NCI-H128 (cell line): ENCODE results near the gene ADAMTS2.

Source experiments
- DNase-seq: peaks from one replicate; lab custom pipeline; 2025; ENCODE audit not compliant: unreplicated experiment; lab: John Stamatoyannopoulos, UW

Gene ADAMTS2

GRCh38 chr5:179256328-179257175 lies 88.7 kb downstream of the ADAMTS2 start:
- no peak for DNase-seq

GRCh38 chr5:179255527-179256327 lies 89.5 kb downstream of the ADAMTS2 start:
- no peak for DNase-seq

DNA sequence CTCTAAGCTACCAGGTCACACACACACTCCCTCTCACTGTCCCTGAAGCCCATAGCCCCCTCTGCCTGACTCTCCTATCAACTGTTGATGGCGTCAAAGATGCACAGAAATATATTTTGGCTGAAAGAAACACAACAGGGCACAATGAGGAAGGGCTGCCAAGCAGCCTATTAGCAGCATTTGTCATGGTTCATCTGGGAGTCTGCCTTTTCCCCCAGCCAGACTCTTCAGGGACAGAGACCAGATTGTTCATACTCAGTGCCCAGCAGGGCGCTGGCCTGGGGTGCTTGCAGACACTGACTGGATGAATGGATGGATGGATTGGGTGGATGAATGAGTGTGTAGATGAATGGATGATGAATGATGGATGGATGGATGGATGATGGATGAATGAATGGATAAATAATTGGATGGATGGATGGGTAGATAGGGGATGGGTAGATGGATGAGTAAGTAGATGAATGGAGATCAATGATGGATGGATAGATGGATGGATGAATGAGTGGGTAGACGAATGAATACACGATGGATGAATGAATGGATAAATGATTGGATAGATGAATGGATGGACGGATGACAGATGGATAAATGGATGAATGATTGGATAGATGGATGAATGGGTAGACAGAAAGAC lies 90.5 kb downstream of the ADAMTS2 start:
- no peak for DNase-seq

DNA sequence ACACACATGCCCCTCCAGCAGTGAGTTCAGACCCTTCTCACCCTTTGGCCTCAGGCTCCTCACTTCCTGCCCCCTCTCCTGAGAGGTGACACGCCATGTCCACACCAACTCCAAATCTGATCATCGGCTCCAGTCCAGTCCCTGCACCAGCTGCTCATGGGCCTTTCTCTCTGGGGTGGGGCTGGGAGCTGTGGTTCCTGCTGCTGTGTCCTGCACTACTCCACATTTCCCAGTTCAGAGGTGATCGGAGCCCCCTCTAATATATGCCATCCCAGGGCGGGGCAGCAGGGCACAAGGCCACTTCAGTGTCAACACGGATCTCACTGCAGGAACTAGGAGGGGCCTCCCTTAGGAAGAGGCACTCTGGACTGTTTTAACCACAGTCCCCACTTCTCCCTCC lies 91.5 kb downstream of the ADAMTS2 start:
- DNase-seq = no peak

- no peak for DNase-seq
Measured at GRCh38 chr5:179251276-179251969, 93.8 kb downstream of the ADAMTS2 start.

DNA sequence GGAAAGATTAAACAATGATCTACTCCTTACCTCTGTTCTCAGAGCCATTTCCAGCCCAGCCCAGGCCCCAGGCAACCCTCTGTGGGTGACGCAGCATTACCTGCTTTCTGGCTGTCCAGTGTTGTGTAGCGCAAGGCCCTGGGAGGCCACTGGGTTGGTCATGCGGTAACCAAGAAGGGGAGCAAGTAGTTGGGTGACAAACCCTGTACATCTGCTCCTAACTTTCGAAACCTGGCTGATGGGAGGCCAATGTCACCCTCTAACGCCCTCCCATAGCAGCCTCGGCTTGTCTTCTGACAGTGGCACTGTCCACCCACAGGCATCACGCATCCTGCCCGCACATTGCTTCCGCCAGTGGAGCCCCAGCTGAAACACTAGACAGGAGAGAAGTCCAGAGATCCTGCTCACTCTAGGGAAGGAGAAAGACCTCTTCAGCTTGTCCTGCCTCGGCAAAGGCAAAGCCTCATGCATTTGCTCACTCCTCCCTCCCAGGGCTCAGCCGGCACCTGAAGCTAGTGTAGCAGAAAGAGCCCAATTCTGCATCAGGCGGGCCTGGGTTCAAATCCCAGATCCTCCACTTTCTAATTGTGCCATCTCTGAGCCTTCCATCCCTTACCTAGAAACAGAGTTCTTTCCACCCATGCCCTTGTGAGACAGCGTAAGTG lies 94.6 kb downstream of the ADAMTS2 start:
- DNase-seq = no peak

DNA sequence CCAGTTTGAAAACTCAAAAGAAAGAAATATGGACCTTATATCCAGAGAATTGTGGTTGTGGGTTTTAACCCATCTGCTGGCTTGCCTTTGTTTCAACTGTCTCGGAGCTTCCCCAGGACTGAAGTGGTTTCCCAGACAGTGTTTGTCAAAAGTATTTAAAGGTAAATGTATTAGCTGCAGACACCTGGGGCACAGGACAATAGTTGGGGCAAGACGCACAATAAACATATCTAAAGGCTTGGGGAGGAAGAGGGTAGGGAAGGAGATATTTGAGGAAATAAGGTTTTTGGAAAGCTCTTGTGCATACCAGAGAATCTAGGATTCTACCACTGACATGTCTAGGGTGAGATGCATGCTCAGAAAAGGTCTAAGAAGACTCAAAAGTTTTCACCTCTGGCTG lies 99.0 kb downstream of the ADAMTS2 start:
- no peak for DNase-seq

- DNase-seq = no peak
Measured at GRCh38 chr5:179245031-179245430, 100.2 kb downstream of the ADAMTS2 start.

DNA sequence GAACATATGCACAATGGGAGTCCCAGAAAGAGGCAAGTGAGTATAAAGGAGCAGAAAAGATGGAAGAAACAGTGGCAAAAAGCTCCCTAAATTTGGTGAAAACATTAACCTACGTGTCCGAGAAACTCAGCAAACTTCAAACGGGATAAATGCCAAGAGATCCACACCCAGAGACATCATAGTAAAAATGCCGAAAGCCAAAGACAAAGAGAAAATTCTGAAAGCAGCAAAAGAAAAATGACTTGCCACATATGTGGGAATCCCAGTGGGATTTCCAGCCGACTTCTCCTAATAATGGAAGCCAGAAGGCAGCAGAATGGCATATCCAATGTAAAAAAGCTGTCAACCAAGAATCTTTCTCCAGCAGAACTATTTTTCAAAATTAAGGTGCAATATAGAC lies 101.2 kb downstream of the ADAMTS2 start:
- no peak for DNase-seq

GRCh38 chr5:179243333-179243732 lies 101.9 kb downstream of the ADAMTS2 start:
- no peak for DNase-seq

- no peak for DNase-seq
Measured at GRCh38 chr5:179242676-179243075, 102.6 kb downstream of the ADAMTS2 start.

GRCh38 chr5:179241764-179242370 lies 103.4 kb downstream of the ADAMTS2 start:
- DNase-seq = no peak

- DNase-seq = no peak
Measured at GRCh38 chr5:179241175-179241574, 104.1 kb downstream of the ADAMTS2 start.

DNA sequence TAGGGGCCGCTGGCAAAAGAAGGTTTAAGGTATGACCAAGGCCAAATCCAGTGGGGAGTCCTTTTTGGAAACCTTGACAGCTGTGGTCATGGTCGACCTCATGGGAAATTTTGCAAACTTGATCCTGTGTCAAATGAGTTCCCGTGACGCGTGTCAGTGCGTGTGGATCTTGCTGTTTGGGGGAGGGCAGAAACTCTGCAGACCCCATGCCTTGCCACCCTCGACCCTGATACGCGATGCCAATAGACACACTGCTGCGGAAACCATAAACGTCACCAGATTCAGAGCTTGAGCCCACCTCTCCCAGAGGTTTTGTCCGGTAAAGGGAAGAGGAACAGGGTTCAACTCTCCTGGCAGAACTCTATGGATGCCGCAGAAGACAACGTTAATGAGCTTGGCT lies 104.7 kb downstream of the ADAMTS2 start:
- no peak for DNase-seq

GRCh38 chr5:179239256-179240135 lies 105.8 kb downstream of the ADAMTS2 start:
- DNase-seq = no peak

- no peak for DNase-seq
Measured at GRCh38 chr5:179238628-179238970, 106.7 kb downstream of the ADAMTS2 start.

GRCh38 chr5:179237770-179238627 lies 107.3 kb downstream of the ADAMTS2 start:
- DNase-seq = no peak
